ENCODE data around the gene PIEZO2. TPM values are rescaled to one million over a fixed set of nuclear protein-coding genes. Genes with fewer than 3 reads are reported as not detected.

The PIEZO2 gene
- total RNA-seq, 1 donor from 2014 or later: 50.1 TPM

DNA sequence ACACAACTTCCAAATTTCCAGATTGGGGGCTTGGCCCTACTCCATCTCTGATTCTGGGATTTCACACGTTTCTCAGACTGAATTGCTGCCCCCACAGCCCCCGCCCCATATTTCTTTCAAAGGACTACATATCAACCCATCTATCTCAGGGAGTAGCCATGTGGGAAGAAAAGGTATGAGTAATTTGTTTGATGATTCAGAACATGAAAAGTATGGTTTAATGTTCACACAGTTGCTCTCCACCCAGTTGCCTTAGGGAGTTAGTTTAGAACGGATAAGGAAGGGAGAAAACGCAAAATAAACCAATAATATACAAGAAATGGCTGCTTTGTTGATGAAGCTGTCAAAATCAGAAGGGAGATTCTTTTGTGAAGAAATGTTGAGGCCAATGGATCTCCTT is 145.1 kb downstream of the PIEZO2 start:
- H3K4me3 Mint-ChIP-seq (ENCODE audit: unreplicated experiment): no peak overlapping the region
- H3K4me1 Mint-ChIP-seq (ENCODE audit: low read depth, unreplicated experiment): peaks cover 20% of the 10 kb centered on the region
- TF ChIP-seq, protein P1, sequence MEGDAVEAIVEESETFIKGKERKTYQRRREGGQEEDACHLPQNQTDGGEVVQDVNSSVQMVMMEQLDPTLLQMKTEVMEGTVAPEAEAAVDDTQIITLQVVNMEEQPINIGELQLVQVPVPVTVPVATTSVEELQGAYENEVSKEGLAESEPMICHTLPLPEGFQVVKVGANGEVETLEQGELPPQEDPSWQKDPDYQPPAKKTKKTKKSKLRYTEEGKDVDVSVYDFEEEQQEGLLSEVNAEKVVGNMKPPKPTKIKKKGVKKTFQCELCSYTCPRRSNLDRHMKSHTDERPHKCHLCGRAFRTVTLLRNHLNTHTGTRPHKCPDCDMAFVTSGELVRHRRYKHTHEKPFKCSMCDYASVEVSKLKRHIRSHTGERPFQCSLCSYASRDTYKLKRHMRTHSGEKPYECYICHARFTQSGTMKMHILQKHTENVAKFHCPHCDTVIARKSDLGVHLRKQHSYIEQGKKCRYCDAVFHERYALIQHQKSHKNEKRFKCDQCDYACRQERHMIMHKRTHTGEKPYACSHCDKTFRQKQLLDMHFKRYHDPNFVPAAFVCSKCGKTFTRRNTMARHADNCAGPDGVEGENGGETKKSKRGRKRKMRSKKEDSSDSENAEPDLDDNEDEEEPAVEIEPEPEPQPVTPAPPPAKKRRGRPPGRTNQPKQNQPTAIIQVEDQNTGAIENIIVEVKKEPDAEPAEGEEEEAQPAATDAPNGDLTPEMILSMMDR (IDR thresholded peaks at IDR 0.05; ENCODE audit: partially characterized antibody, unreplicated experiment): no peak
- H3K27me3 Mint-ChIP-seq (ENCODE audit: unreplicated experiment): peaks cover 2% of the 10 kb centered on the region
- H3K27ac Mint-ChIP-seq (ENCODE audit: unreplicated experiment): no peak overlapping the region
- peaks cover 3% of the 10 kb centered on the region for H3K9me3 Mint-ChIP-seq (ENCODE audit: unreplicated experiment)
- H3K36me3 Mint-ChIP-seq (ENCODE audit: unreplicated experiment): no peaks in the 10 kb centered on the region
- no peak for DNase-seq

DNA sequence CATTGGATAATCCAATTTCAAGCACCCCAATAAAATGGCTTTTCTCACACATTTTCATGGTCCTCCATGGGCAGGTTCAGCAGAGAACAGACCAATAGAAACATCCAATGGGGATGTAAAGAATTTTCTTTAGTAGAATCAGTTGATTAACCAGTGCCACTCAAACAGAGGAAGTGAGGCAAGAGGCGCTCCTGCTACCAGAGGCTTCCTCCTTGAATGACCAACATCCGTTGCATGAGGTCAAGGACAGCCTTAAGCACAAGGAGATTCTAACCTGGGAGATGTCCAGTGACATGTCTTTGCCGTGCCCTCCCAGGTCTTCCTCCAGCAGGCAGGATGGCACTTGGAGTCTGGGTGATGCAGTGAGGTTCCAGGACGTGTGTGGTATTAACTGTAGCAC is 146.6 kb downstream of the PIEZO2 start:
- H3K4me1 Mint-ChIP-seq (ENCODE audit: low read depth, unreplicated experiment): peaks cover 16% of the 10 kb centered on the region
- H3K27me3 Mint-ChIP-seq (ENCODE audit: unreplicated experiment): peaks cover 2% of the 10 kb centered on the region
- TF ChIP-seq, protein P1 (IDR thresholded peaks at IDR 0.05; ENCODE audit: partially characterized antibody, unreplicated experiment): no peak
- peaks cover 5% of the 10 kb centered on the region for H3K36me3 Mint-ChIP-seq (ENCODE audit: unreplicated experiment)
- no peak overlapping the region for H3K4me3 Mint-ChIP-seq (ENCODE audit: unreplicated experiment)
- H3K27ac Mint-ChIP-seq (ENCODE audit: unreplicated experiment): no peak overlapping the region
- DNase-seq: no peak
- peaks cover 5% of the 10 kb centered on the region for H3K9me3 Mint-ChIP-seq (ENCODE audit: unreplicated experiment)

DNA sequence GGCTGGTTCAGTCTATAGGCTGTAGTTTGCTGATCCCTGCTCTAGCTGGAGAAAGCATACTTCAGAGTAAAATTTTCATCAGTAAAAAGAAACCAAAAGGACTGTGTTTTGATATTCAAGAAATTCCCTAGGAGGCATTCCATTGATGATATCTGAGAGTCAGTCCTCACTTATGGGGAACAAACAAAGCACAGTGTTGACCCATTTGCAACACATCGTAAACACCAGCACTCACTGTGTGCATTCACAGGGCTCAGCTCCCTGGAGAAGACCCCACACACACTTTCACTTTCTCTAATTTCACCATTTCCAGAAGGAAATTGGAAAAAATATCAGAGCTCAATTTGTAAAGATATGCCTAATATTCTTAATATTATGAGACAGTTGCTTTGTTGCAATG is 147.1 kb downstream of the PIEZO2 start:
- Mint-ChIP-seq H3K36me3 (ENCODE audit: unreplicated experiment) (peaks cover 10% of the 10 kb centered on the region), H3K4me1 (ENCODE audit: low read depth, unreplicated experiment) (peaks cover 16% of the 10 kb centered on the region)
- DNase-seq: no peak

DNA sequence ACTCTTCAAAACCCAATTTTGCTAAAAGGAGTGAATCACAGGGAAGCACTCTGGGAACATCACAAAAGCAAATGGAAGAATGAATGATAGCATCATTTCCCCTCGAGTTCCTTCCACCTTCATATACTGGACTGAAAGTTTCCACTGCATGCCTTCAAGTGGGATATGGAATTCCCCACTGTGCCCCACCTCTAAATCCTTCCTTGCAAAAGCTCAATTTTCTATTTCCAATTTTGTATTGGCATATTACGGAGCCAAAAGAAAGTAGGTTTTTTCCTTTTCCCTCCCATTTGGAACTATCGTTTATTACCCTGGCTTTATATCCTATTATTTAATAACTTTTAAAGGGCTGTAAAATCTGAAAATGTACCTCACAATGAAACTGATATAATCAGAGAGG is 149.3 kb downstream of the PIEZO2 start:
- no peak overlapping the region for H3K4me3 Mint-ChIP-seq (ENCODE audit: unreplicated experiment)
- H3K27me3 Mint-ChIP-seq (ENCODE audit: unreplicated experiment): no peaks in the 10 kb centered on the region
- TF ChIP-seq, protein P1 (IDR thresholded peaks at IDR 0.05; ENCODE audit: partially characterized antibody, unreplicated experiment): no peak
- DNase-seq: no peak
- peaks cover 5% of the 10 kb centered on the region for H3K9me3 Mint-ChIP-seq (ENCODE audit: unreplicated experiment)
- no peak overlapping the region for H3K27ac Mint-ChIP-seq (ENCODE audit: unreplicated experiment)
- H3K4me1 Mint-ChIP-seq (ENCODE audit: low read depth, unreplicated experiment): peaks cover 4% of the 10 kb centered on the region
- peaks cover 18% of the 10 kb centered on the region for H3K36me3 Mint-ChIP-seq (ENCODE audit: unreplicated experiment)

More for the DNA sequence above, 147.1 kb downstream of the PIEZO2 start:
- Mint-ChIP-seq H3K27ac (ENCODE audit: unreplicated experiment) (no peak overlapping the region), H3K4me3 (ENCODE audit: unreplicated experiment) (no peak overlapping the region), H3K9me3 (ENCODE audit: unreplicated experiment) (peaks cover 5% of the 10 kb centered on the region), H3K27me3 (ENCODE audit: unreplicated experiment) (peaks cover 2% of the 10 kb centered on the region)
- TF ChIP-seq, protein P1 (IDR thresholded peaks at IDR 0.05; ENCODE audit: partially characterized antibody, unreplicated experiment): no peak

DNA sequence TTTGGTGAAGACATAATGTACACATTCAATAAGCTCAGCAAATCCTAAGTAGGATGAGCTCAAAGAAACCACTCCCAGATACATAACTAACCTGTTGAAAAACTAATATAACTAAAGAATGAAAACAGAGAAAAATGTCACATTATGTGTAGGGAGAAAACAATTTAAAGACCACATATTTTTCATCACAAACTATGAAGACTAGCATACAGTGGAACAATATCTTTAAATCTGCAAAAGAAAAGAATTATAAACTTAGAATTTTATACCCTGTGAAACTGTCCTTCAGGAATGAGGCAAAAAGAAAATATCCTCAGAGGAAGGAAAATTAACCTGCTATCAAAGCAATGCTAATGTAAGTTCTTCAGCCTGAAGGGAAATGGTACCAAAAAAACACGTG is 151.5 kb downstream of the PIEZO2 start:
- TF ChIP-seq, protein P1 (IDR thresholded peaks at IDR 0.05; ENCODE audit: partially characterized antibody, unreplicated experiment): no peak
- Mint-ChIP-seq H3K4me1 (ENCODE audit: low read depth, unreplicated experiment) (no peaks in the 10 kb centered on the region), H3K36me3 (ENCODE audit: unreplicated experiment) (peaks cover 29% of the 10 kb centered on the region), H3K27ac (ENCODE audit: unreplicated experiment) (no peak overlapping the region), H3K4me3 (ENCODE audit: unreplicated experiment) (no peak overlapping the region), H3K9me3 (ENCODE audit: unreplicated experiment) (peaks cover 7% of the 10 kb centered on the region), H3K27me3 (ENCODE audit: unreplicated experiment) (no peaks in the 10 kb centered on the region)
- no peak for DNase-seq

Measured in glutamatergic neuron (in vitro differentiated cells).